HK-2 (cell line): ENCODE measurements around the gene SLC39A9.

Source experiments
- DNase-seq: peaks from one replicate; pipeline ENCODE4 v3.0.0-alpha.2; 2018; ENCODE audit not compliant: unreplicated experiment

SLC39A9 gene

DNA sequence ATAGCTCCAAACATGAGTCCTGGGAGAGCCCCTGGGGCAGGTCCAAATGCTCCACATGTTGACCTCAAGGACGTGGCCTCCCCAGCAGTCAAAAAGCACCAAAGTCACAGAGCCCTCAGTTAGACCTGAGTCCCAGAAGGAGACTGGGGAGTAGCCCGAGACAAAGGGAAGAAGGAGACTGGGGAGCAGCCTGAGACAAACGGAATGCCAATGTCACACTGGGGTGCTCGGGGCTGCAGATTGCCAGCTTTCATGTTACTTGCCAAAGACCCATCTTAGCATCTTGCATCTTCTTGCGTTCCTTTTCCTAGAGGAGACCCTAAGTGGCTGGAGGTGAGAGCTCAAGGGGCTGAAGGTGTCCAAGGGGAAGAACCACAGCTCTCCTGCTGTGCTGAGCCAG lies 100.9 kb downstream of the SLC39A9 start:
- DNase-seq: no peak

DNA sequence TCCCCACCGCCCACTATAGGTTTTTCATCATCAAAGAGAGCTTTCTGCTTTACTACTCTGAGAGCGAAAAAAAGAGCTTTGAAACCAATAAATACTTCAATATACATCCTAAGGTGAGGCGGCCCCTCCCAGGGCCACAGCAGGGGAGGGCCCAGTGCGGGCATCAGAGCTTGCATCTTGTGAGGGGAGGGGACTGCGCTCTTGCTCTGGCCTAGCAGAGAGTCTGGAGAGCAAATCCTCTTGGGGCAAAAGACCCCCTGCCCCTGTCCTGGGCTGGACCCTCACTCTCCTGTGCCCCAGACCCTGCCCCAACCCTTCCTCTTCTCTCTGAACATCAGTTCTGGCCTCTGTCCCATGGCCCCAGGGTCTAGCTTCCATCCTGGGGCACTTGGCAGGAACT lies 101.6 kb downstream of the SLC39A9 start:
- no peak for DNase-seq

DNA sequence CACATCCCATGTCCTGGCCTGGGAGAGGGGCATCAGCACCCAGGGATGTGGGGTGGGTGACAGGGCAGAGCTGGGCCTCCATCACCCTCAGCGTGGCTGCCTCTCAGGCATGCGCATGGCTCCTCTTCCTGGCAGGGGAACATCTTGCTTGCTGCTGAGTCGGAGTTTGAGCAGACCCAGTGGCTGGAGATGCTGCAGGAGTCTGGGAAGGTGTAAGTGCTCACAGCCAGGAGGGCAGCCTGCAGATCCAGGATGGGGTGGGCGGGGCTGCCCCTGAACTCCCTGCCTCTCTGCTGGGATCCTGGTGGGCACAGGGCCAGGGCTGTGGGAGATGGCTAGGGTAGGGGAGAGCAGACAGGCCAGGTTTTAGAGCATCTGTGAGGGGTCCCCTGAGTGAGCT lies 102.2 kb downstream of the SLC39A9 start:
- no peak for DNase-seq

DNA sequence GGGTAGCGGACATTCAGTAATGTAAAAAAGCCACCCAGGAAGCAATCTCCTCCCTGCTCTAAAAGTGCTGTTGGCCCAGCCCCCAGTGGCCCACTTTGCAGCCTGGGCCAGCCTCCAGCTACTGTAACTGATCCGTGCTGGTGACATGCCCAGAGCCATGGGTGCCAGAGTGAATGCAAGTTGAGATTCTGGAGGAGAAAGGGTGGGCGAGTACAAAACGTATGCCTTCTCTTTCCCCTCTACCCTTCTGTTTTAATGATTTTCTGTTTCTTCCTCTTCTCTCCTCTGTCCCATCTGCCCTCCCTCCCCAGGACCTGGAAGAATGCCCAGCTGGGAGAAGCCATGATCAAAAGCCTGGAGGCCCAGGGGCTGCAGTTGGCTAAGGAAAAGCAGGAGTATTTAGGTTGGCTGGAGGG lies 102.9 kb downstream of the SLC39A9 start:
- DNase-seq: no peak

DNA sequence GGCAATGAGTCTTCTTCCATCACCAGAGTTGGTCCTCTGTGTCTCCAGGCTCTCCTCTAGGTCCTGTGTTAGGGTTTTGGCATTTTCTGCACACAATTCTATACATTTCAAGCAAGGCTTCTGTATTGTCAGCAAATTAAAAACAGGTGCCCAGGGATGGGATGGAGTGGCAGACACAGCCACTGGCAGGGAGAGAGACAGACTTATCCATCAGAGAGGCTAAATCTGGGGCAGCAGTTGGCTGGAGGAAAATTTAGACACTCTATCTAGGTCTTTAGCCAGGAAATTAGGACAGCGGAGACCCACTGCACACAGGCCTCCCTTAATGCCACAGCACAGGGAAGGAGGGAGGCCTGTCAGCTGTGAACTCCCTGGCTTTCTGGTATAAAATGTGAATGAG lies 106.3 kb downstream of the SLC39A9 start:
- no peak for DNase-seq

DNA sequence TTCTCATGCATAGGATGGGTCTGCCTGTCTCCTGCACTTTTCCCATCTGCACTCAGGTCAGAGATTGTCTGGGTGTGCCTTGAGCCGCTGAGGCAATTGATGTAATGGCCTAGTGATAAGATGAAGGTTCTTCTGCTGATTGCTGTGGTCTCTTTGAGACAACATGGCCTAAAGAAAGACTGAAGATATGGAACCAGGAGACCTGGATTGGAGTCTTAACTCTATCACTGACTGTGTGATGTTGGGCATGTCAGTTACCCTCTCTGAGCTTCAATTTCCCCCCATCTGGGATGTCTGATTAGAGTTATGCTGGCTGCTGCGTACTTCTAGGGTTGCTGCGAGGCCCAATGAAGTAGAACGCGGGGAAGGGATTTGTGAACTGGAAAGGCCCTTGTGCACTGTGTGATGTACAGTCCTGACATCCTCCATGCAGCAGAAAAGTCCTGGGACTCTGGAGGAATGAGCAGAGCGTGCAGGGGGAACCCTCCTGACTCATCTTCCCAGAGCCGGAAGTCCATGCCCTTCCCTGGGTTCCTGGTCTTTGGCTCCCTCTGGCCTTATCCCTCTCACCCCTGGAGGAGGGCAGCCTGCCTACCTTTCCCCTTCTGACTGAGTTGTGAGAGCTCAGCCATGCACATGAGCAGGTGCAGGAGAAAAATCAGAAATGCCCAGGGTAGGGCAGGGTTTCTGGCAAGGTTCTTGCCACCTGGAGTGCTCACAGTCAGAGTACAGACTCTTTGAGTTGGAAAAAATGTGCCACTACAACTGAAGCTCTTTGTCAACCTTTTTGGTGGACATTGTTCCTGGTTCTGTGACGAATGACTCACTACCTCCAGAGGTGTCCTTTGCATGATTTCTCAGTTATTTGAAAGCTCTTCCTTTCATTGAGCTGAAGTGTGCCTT lies 107.1 kb downstream of the SLC39A9 start:
- DNase-seq: no peak

DNA sequence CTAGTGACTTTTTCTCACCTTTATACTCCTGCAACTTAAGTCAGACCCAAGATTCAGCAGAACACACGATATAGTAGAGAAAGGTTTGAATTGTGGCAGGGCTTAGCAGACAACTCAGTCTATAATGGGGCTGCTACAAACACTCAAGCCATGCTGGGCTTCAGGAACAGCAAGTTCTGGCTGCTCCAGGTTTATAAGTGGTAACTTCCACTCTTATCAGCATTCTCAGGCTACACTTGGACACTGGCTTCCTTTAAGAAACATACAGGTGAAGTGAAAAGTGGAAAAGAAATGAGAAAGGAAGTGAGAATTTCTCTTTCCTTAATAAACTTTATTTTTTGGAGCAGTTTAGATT lies 107.7 kb downstream of the SLC39A9 start:
- no peak for DNase-seq
